Fibroblast of lung (primary cell): ENCODE measurements around the gene BBS9. TPM values are rescaled to one million over a fixed set of nuclear protein-coding genes. Genes with fewer than 3 reads are reported as not detected.

Source experiments
- DNase-seq, 2 donors: peaks; one replicate each; pipeline versions ENCODE4 v3.0.0 to v3.0.0-alpha.2; 2010; ENCODE audit warnings: low read depth in 2 of 2
- H2AFZ ChIP-seq: 2 replicates; pipeline ENCODE4 v1.5.1; 2012; ENCODE audit warnings: low read length, control low read depth, inconsistent platforms
- H3K27ac ChIP-seq: 2 replicates; pipeline ENCODE4 v1.5.1; 2011; ENCODE audit warnings: low read length, control low read depth; ENCODE audit not compliant: insufficient read depth
- H3K27me3 ChIP-seq: 2 replicates; pipeline ENCODE4 v1.5.1; 2011; ENCODE audit warnings: mild to moderate bottlenecking, low read length; ENCODE audit not compliant: control insufficient read depth, insufficient read depth
- H3K36me3 ChIP-seq: 2 replicates; pipeline ENCODE4 v1.5.1; 2011; ENCODE audit warnings: low read length; ENCODE audit not compliant: control insufficient read depth, insufficient read depth
- H3K4me1 ChIP-seq: 2 replicates; pipeline ENCODE4 v1.5.1; 2011; ENCODE audit warnings: low read length; ENCODE audit not compliant: control insufficient read depth, insufficient read depth; ENCODE audit errors: extremely low read depth
- H3K4me2 ChIP-seq: 2 replicates; pipeline ENCODE4 v1.5.1; 2011; ENCODE audit warnings: low read length, control low read depth; ENCODE audit not compliant: insufficient read depth; ENCODE audit errors: extremely low read depth
- H3K4me3 ChIP-seq, 4 experiments: fragments of 200-600 bp in 1 of 4; sonication (generic) in 1 of 4; replicated peaks in 1 of 4; 2 replicates each; pipeline ENCODE4 v1.5.1; 2011 to 2016; ENCODE audit warnings: low read length in 4 of 4, low read depth in 3 of 4, mild to moderate bottlenecking in 3 of 4, control low read depth in 2 of 4, inconsistent platforms in 1 of 4, mixed read lengths in 1 of 4; ENCODE audit not compliant: insufficient read depth in 1 of 4; ENCODE audit errors: control extremely low read depth in 1 of 4
- H3K79me2 ChIP-seq: 2 replicates; pipeline ENCODE4 v1.5.1; 2012; ENCODE audit warnings: mild to moderate bottlenecking, low read length, inconsistent platforms; ENCODE audit not compliant: control insufficient read depth, insufficient read depth
- H3K9ac ChIP-seq: 2 replicates; pipeline ENCODE4 v1.5.1; 2011; ENCODE audit warnings: mild to moderate bottlenecking, low read length, control low read depth; ENCODE audit not compliant: insufficient read depth
- H3K9me3 ChIP-seq: 2 replicates; pipeline ENCODE4 v1.5.1; 2012; ENCODE audit warnings: low read depth, low read length; ENCODE audit not compliant: control insufficient read depth, insufficient read depth
- H4K20me1 ChIP-seq: 2 replicates; pipeline ENCODE4 v1.5.1; 2011; ENCODE audit warnings: low read length; ENCODE audit not compliant: control insufficient read depth, insufficient read depth; ENCODE audit errors: extremely low read depth
- CTCF ChIP-seq, 2 donors: IDR thresholded peaks in 1 of 2; conservative IDR thresholded peaks in 1 of 2; 1 replicate in 1 of 2; 2 replicates in 1 of 2; pipeline ENCODE4 v1.5.1; 2011 to 2012; ENCODE audit warnings: low read length in 2 of 2, control low read depth in 1 of 2, inconsistent platforms in 1 of 2, low read depth in 1 of 2, mild to moderate bottlenecking in 1 of 2
- EZH2 ChIP-seq: IDR thresholded peaks from 2 replicates; pipeline ENCODE4 v1.5.1; 2012; ENCODE audit warnings: low read length, control low read depth, mild to moderate bottlenecking; ENCODE audit errors: missing control alignments
- polyA plus RNA-seq, 2 donors: library from polyadenylated mRNA; depleted of rRNA in 1 of 2; stranded (reverse) in 1 of 2; unstranded in 1 of 2; fragments of >200 nt; gene quantifications; 2 replicates each; pipeline ENCODE4 v1.2.1, GENCODE V29; 2011 to 2012; ENCODE audit warnings: missing spikeins in 1 of 2
- total RNA-seq: library from RNA; depleted of rRNA; stranded (reverse); fragments of >200 nt; gene quantifications from 2 replicates; pipeline ENCODE4 v1.2.1, GENCODE V29; 2014

Gene BBS9
- total and polyA plus RNA-seq, 2 donors (not counting 1 experiment from before 2014, with no cell fraction given): 19.1 to 26.9 TPM

GRCh38 chr7:33654676-33655075, 525.3 kb downstream of the BBS9 start:
- DNase-seq: no peak
- no peak for TF ChIP-seq EZH2
- TF ChIP-seq CTCF (conservative IDR thresholded peaks at IDR 0.05 in 1 of 2, IDR thresholded peaks at IDR 0.05 in 1 of 2; ENCODE audit: low read depth in 1 of 2, low read length in 2 of 2): no peak
- Histone ChIP-seq H3K9me3 (no peaks in the 10 kb centered on the region), H3K4me3 (no peak overlapping the region), H3K27ac (no peak overlapping the region), H3K4me2 (no peak overlapping the region), H2AFZ (no peak overlapping the region), H3K36me3 (no peaks in the 10 kb centered on the region), H3K79me2 (no peaks in the 10 kb centered on the region), H3K4me1 (no peaks in the 10 kb centered on the region), H4K20me1 (no peaks in the 10 kb centered on the region), H3K9ac (no peak overlapping the region), H3K27me3 (no peaks in the 10 kb centered on the region)

Other genes with a start within 250 kb of the BBS9 start
- 29.2 and 35.7 TPM in 2 replicates for gene KBTBD2, start 237.8 kb upstream of the BBS9 start, total RNA-seq
- gene KBTBD2, start 237.8 kb upstream of the BBS9 start, polyA plus RNA-seq: 22.3 and 26.7 TPM in 2 replicates
- 242 and 274 TPM in 2 replicates for gene FKBP9, start 172.1 kb upstream of the BBS9 start, total RNA-seq
- gene FKBP9, start 172.1 kb upstream of the BBS9 start, polyA plus RNA-seq: 207 and 230 TPM in 2 replicates
- 19.3 and 25.3 TPM in 2 replicates for gene NT5C3A, start 66.8 kb upstream of the BBS9 start, total RNA-seq
- gene NT5C3A, start 66.8 kb upstream of the BBS9 start, polyA plus RNA-seq: 17.2 and 18.4 TPM in 2 replicates
- gene RP9, start 20.2 kb upstream of the BBS9 start, total RNA-seq: 9.2 and 19.2 TPM in 2 replicates
- gene RP9, start 20.2 kb upstream of the BBS9 start, polyA plus RNA-seq: 23.4 and 24.8 TPM in 2 replicates